ENCODE measurements around the gene COL15A1. TPM values are rescaled to one million over a fixed set of nuclear protein-coding genes. Genes with fewer than 3 reads are reported as not detected.

COL15A1 gene
- total RNA-seq, 1 experiment from 2014 or later, result 0.10 TPM

DNA sequence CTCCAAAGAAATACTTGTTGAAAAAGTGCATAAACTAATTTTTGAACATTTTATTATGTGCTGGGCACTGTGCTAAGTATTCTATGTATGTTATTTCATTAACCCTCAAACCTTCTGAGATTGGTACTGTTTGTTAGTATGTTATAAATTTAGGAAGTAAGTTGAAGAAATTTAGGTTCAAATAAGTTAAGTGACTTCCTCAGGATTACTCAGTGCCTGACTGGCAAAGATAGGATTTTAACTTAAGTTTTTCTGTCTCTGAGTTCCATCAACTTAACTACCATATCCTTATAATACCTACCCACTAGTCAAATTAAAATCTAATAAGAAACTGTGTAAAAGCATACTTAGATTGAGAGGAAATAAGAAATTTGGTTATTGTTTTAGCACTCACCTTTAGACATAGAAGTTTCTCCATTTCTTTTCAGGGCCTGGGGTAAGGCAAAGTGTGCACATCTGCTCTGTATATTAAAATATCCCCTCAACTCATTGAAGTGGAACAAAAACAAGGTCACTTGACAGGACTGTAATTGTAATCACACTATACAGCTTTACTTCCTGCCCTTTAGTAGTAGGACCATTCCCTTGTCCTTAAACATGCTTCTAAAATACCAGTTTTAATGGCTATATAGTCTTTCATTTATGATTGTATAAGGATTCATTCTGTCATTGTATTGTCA lies 176.4 kb downstream of the COL15A1 start:
- no peak for DNase-seq (ENCODE audit: low read depth, low spot score)
- H3K27me3 ChIP-seq (ENCODE audit: control insufficient read depth, insufficient read depth, low read length), result no peaks in the 10 kb centered on the region
- BruUV-seq (replicated peaks), result no TSS peak
- no peak overlapping the region for H3K27ac ChIP-seq (ENCODE audit: low read length)
- TF ChIP-seq, protein P1, sequence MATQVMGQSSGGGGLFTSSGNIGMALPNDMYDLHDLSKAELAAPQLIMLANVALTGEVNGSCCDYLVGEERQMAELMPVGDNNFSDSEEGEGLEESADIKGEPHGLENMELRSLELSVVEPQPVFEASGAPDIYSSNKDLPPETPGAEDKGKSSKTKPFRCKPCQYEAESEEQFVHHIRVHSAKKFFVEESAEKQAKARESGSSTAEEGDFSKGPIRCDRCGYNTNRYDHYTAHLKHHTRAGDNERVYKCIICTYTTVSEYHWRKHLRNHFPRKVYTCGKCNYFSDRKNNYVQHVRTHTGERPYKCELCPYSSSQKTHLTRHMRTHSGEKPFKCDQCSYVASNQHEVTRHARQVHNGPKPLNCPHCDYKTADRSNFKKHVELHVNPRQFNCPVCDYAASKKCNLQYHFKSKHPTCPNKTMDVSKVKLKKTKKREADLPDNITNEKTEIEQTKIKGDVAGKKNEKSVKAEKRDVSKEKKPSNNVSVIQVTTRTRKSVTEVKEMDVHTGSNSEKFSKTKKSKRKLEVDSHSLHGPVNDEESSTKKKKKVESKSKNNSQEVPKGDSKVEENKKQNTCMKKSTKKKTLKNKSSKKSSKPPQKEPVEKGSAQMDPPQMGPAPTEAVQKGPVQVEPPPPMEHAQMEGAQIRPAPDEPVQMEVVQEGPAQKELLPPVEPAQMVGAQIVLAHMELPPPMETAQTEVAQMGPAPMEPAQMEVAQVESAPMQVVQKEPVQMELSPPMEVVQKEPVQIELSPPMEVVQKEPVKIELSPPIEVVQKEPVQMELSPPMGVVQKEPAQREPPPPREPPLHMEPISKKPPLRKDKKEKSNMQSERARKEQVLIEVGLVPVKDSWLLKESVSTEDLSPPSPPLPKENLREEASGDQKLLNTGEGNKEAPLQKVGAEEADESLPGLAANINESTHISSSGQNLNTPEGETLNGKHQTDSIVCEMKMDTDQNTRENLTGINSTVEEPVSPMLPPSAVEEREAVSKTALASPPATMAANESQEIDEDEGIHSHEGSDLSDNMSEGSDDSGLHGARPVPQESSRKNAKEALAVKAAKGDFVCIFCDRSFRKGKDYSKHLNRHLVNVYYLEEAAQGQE (IDR thresholded peaks at IDR 0.05; ENCODE audit: insufficient read depth in 1 of 2, low read depth in 2 of 2, low read length in 1 of 2), result no peak
- TF ChIP-seq POLR2AphosphoS5 (IDR thresholded peaks at IDR 0.05; ENCODE audit: low read depth, low read length) (no peak), SIN3A (IDR thresholded peaks at IDR 0.05; ENCODE audit: borderline replicate concordance, insufficient read depth, low read depth, low read length) (no peak), TCF7L2 (IDR thresholded peaks at IDR 0.05; ENCODE audit: low read depth, low read length) (no peak)
- TF ChIP-seq, protein P2, sequence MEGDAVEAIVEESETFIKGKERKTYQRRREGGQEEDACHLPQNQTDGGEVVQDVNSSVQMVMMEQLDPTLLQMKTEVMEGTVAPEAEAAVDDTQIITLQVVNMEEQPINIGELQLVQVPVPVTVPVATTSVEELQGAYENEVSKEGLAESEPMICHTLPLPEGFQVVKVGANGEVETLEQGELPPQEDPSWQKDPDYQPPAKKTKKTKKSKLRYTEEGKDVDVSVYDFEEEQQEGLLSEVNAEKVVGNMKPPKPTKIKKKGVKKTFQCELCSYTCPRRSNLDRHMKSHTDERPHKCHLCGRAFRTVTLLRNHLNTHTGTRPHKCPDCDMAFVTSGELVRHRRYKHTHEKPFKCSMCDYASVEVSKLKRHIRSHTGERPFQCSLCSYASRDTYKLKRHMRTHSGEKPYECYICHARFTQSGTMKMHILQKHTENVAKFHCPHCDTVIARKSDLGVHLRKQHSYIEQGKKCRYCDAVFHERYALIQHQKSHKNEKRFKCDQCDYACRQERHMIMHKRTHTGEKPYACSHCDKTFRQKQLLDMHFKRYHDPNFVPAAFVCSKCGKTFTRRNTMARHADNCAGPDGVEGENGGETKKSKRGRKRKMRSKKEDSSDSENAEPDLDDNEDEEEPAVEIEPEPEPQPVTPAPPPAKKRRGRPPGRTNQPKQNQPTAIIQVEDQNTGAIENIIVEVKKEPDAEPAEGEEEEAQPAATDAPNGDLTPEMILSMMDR (IDR thresholded peaks at IDR 0.05), result no peak
- CTCF ChIA-PET, result no interaction called here
- intact Hi-C loops (cut with micrococcal nuclease; ENCODE audit: unreplicated experiment) (no loop called here), in situ Hi-C loops (cut with HindIII; ENCODE audit: low pct_unique_long_range_greater_than_20kb, low sequenced_read_pairs) (no loop called here)
- no peak for ATAC-seq
- no peak overlapping the region for H3K4me3 ChIP-seq (ENCODE audit: low read depth in 2 of 2, low read length in 2 of 2)
- H3K9me3 ChIP-seq (ENCODE audit: control insufficient read depth, insufficient read depth, low read depth, low read length), result no peaks in the 10 kb centered on the region
- POLR2A ChIA-PET, result no interaction called here
- no peaks in the 10 kb centered on the region for H3K4me1 ChIP-seq (ENCODE audit: control insufficient read depth, insufficient read depth, low read length)
- no peaks in the 10 kb centered on the region for H3K36me3 ChIP-seq (ENCODE audit: control insufficient read depth, insufficient read depth, low read length)

Other genes starting within 250 kb of the COL15A1 start
- 6.3 TPM for gene GABBR2, start 235.0 kb upstream of the COL15A1 start, total RNA-seq (2021; ENCODE audit: unreplicated experiment)
- gene ANKS6, start 147.4 kb upstream of the COL15A1 start, total RNA-seq (2021; ENCODE audit: unreplicated experiment), result 19.6 TPM
- 3.3 TPM for gene GALNT12, start 136.2 kb upstream of the COL15A1 start, total RNA-seq (2021; ENCODE audit: unreplicated experiment)
- gene TGFBR1, start 161.2 kb downstream of the COL15A1 start, total RNA-seq (2021; ENCODE audit: unreplicated experiment), result 22.2 TPM

All from Panc1 (cell line).